Nephron progenitor cell (in vitro differentiated cells): ENCODE data around the gene CLDN9.

ENCODE experiments used
- DNase-seq: peaks from one replicate; pipeline ENCODE4 v3.0.0; 2021
- H3K27ac Mint-ChIP-seq: 2 replicates; pipeline ENCODE4 v1.8.0; 2021; ENCODE audit warnings: mild to moderate bottlenecking, moderate library complexity, mixed read lengths
- H3K27me3 Mint-ChIP-seq: 2 replicates; pipeline ENCODE4 v1.8.0; 2021; ENCODE audit warnings: mild to moderate bottlenecking, low read depth, mixed read lengths; ENCODE audit not compliant: poor library complexity
- H3K36me3 Mint-ChIP-seq: 2 replicates; pipeline ENCODE4 v1.8.0; 2021; ENCODE audit warnings: low read depth, mixed read lengths
- H3K4me1 Mint-ChIP-seq: 2 replicates; pipeline ENCODE4 v1.8.0; 2021; ENCODE audit warnings: mixed read lengths
- H3K4me3 Mint-ChIP-seq: 2 replicates; pipeline ENCODE4 v1.8.0; 2021; ENCODE audit warnings: mild to moderate bottlenecking, moderate library complexity, mixed read lengths
- H3K9me3 Mint-ChIP-seq: 2 replicates; pipeline ENCODE4 v1.8.0; 2021; ENCODE audit warnings: mild to moderate bottlenecking, moderate library complexity, mixed read lengths
- CTCF ChIP-seq: fragments of 200-600 bp; sonication (generic); IDR thresholded peaks from 2 replicates; pipeline ENCODE4 v1.5.0; 2021; ENCODE audit warnings: antibody characterized with exemption

CLDN9 gene

GRCh38 chr16:3014971-3015370 lies 2.2 kb downstream of the CLDN9 start:
- Mint-ChIP-seq H3K27me3 (peaks cover 43% of the 10 kb centered on the region), H3K4me1 (peaks cover 36% of the 10 kb centered on the region), H3K27ac (no peak overlapping the region), H3K36me3 (no peaks in the 10 kb centered on the region), H3K4me3 (no peak overlapping the region), H3K9me3 (no peaks in the 10 kb centered on the region)
- no peak for TF ChIP-seq CTCF
- no peak for DNase-seq

GRCh38 chr16:3015865-3016521 lies 3.3 kb downstream of the CLDN9 start:
- H3K27me3 Mint-ChIP-seq: peaks cover 43% of the 10 kb centered on the region
- H3K4me3 Mint-ChIP-seq: peak overlapping the region; percentile 55
- DNase-seq: no peak
- peaks cover 38% of the 10 kb centered on the region for H3K4me1 Mint-ChIP-seq
- no peak overlapping the region for H3K27ac Mint-ChIP-seq
- no peaks in the 10 kb centered on the region for H3K9me3 Mint-ChIP-seq
- no peaks in the 10 kb centered on the region for H3K36me3 Mint-ChIP-seq
- TF ChIP-seq CTCF: no peak

GRCh38 chr16:3017344-3017743 lies 4.6 kb downstream of the CLDN9 start:
- no peak for TF ChIP-seq CTCF
- Mint-ChIP-seq H3K27ac (no peak overlapping the region), H3K4me3 (peak overlapping the region; percentile 71), H3K4me1 (peaks cover 47% of the 10 kb centered on the region), H3K9me3 (no peaks in the 10 kb centered on the region), H3K27me3 (peaks cover 33% of the 10 kb centered on the region), H3K36me3 (no peaks in the 10 kb centered on the region)
- DNase-seq: no peak

- peak; percentile 66 for TF ChIP-seq CTCF
- peaks cover 47% of the 10 kb centered on the region for H3K4me1 Mint-ChIP-seq
- no peaks in the 10 kb centered on the region for H3K9me3 Mint-ChIP-seq
- DNase-seq: peak; percentile 85
- no peaks in the 10 kb centered on the region for H3K36me3 Mint-ChIP-seq
- peaks cover 27% of the 10 kb centered on the region for H3K27me3 Mint-ChIP-seq
- no peak within 1 kb of the TSS for H3K27ac Mint-ChIP-seq
- H3K4me3 Mint-ChIP-seq: peak within 1 kb of the TSS; percentile 86
Measured at GRCh38 chr16:3017794-3018506, 5.2 kb downstream of the CLDN9 start, which contains the start of gene CLDN6. TSS of gene CLDN6 (minus strand) at chr16:3018183. CDS start at chr16:3016021, 2,162 bp downstream.

GRCh38 chr16:3019594-3020246 lies 7.0 kb downstream of the CLDN9 start:
- H3K4me1 Mint-ChIP-seq: peaks cover 53% of the 10 kb centered on the region
- H3K27me3 Mint-ChIP-seq: peaks cover 12% of the 10 kb centered on the region
- peak overlapping the region; percentile 51 for H3K27ac Mint-ChIP-seq
- H3K36me3 Mint-ChIP-seq: peaks cover 4% of the 10 kb centered on the region
- DNase-seq: no peak
- TF ChIP-seq CTCF: no peak
- peak overlapping the region; percentile 80 for H3K4me3 Mint-ChIP-seq
- H3K9me3 Mint-ChIP-seq: no peaks in the 10 kb centered on the region
